ENCODE results near the gene BBS9.

BBS9 gene

GRCh38 chr7:33534833-33535232 is 405.5 kb downstream of the BBS9 start:
- H3K9ac ChIP-seq (ENCODE audit: low read length in 5 of 5): no peak overlapping the region

GRCh38 chr7:33535989-33536388 is 406.6 kb downstream of the BBS9 start:
- Histone ChIP-seq H3K4me3 (ENCODE audit: low read depth in 1 of 5, low read length in 5 of 5) (no peak overlapping the region), H3K27ac (ENCODE audit: low read depth, low read length) (no peak overlapping the region), H3K9ac (ENCODE audit: low read length in 5 of 5) (no peak overlapping the region), H3K9me3 (ENCODE audit: control insufficient read depth in 5 of 5, low read length in 5 of 5) (no peaks in the 10 kb centered on the region), H3K36me3 (ENCODE audit: control insufficient read depth in 5 of 5, insufficient read depth in 5 of 5, low read length in 5 of 5) (peaks cover 0 to 10% (median 8%) of the 10 kb centered on the region in 5 donors), H3K4me1 (ENCODE audit: control insufficient read depth in 5 of 5, insufficient read depth in 5 of 5, low read length in 5 of 5) (peaks cover 0 to 9% (median 6%) of the 10 kb centered on the region in 5 donors), H3K27me3 (ENCODE audit: control insufficient read depth in 5 of 5, insufficient read depth in 4 of 5, low read length in 5 of 5) (no peaks in the 10 kb centered on the region)

More at GRCh38 chr7:33534833-33535232, 405.5 kb downstream of the BBS9 start:
- no peak overlapping the region for H3K27ac ChIP-seq (ENCODE audit: low read depth, low read length)
- peaks cover 0 to 9% (median 6%) of the 10 kb centered on the region in 5 donors for H3K4me1 ChIP-seq (ENCODE audit: control insufficient read depth in 5 of 5, insufficient read depth in 5 of 5, low read length in 5 of 5)
- no peak overlapping the region for H3K4me3 ChIP-seq (ENCODE audit: low read depth in 1 of 5, low read length in 5 of 5)
- H3K27me3 ChIP-seq (ENCODE audit: control insufficient read depth in 5 of 5, insufficient read depth in 4 of 5, low read length in 5 of 5): no peaks in the 10 kb centered on the region
- peaks cover 0 to 10% (median 8%) of the 10 kb centered on the region in 5 donors for H3K36me3 ChIP-seq (ENCODE audit: control insufficient read depth in 5 of 5, insufficient read depth in 5 of 5, low read length in 5 of 5)
- H3K9me3 ChIP-seq (ENCODE audit: control insufficient read depth in 5 of 5, low read length in 5 of 5): no peaks in the 10 kb centered on the region

DNA sequence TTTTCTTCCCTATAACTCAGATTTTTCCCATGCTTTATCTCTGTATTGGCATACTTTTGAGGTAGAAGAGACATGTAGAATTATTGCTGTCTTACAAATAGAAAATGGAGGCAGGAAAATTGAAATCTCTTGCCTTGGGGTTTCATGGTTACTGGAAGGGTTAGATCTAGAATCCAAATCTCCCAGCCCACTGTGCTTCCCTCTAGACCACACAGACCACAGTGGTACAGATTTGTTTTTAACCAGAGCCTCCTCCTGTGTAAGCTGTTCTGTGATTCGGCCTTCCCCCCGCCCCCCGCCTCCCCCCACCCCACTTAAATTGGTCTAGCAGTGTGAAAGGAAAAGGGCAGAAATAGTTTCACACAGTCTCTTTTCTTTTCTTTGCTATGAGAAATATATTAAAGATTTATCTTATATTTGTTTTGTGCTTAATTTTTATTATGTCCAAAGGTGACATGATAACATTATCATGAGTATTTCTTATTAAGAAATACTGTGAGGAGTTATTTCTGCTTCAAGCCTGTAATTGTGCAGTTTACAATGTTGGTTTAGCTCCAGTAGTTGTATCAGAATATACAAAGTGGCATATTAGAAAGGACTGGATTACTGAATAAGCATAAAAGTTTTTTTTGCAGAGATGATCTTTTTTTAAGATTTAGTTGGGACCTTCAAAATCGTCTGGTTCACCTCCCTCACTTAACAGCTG is 407.2 kb downstream of the BBS9 start:
- Histone ChIP-seq H3K27ac (ENCODE audit: low read depth, low read length) (no peak overlapping the region), H3K9ac (ENCODE audit: low read length in 5 of 5) (no peak overlapping the region), H3K36me3 (ENCODE audit: control insufficient read depth in 5 of 5, insufficient read depth in 5 of 5, low read length in 5 of 5) (peaks cover 0 to 10% (median 8%) of the 10 kb centered on the region in 5 donors), H3K4me1 (ENCODE audit: control insufficient read depth in 5 of 5, insufficient read depth in 5 of 5, low read length in 5 of 5) (peaks cover 0 to 9% (median 6%) of the 10 kb centered on the region in 5 donors), H3K9me3 (ENCODE audit: control insufficient read depth in 5 of 5, low read length in 5 of 5) (no peaks in the 10 kb centered on the region), H3K4me3 (ENCODE audit: low read depth in 1 of 5, low read length in 5 of 5) (no peak overlapping the region), H3K27me3 (ENCODE audit: control insufficient read depth in 5 of 5, insufficient read depth in 4 of 5, low read length in 5 of 5) (no peaks in the 10 kb centered on the region)

- no peak overlapping the region for H3K9ac ChIP-seq (ENCODE audit: low read length in 5 of 5)
- H3K4me3 ChIP-seq (ENCODE audit: low read depth in 1 of 5, low read length in 5 of 5): no peak overlapping the region
- peaks cover 0 to 10% (median 8%) of the 10 kb centered on the region in 5 donors for H3K36me3 ChIP-seq (ENCODE audit: control insufficient read depth in 5 of 5, insufficient read depth in 5 of 5, low read length in 5 of 5)
- H3K4me1 ChIP-seq (ENCODE audit: control insufficient read depth in 5 of 5, insufficient read depth in 5 of 5, low read length in 5 of 5): peaks cover 0 to 9% (median 6%) of the 10 kb centered on the region in 5 donors
- no peaks in the 10 kb centered on the region for H3K27me3 ChIP-seq (ENCODE audit: control insufficient read depth in 5 of 5, insufficient read depth in 4 of 5, low read length in 5 of 5)
- H3K27ac ChIP-seq (ENCODE audit: low read depth, low read length): no peak overlapping the region
- H3K9me3 ChIP-seq (ENCODE audit: control insufficient read depth in 5 of 5, low read length in 5 of 5): no peaks in the 10 kb centered on the region
Measured at GRCh38 chr7:33537104-33537477, 407.7 kb downstream of the BBS9 start.

DNA sequence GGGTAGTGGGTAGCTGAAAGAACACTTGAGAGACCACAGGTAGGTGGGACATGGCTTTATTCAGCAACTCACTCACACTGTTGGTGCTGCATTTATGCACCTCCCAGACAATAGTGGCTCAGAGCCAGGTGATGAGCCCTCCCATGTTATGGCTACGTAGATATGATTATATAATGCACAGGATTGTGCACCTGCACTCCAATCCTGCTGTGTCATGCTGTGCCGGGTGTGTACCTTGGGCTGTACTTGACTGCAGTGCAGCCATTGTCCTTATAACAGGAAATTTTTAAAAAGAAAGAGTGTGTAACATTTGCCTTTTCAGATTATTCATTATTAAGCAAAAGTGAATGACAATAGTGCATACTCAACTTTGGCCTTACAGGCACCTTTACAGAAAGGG is 409.8 kb downstream of the BBS9 start:
- Histone ChIP-seq H3K4me1 (ENCODE audit: control insufficient read depth in 5 of 5, insufficient read depth in 5 of 5, low read length in 5 of 5) (peaks cover 0 to 9% (median 6%) of the 10 kb centered on the region in 5 donors), H3K9ac (ENCODE audit: low read length in 5 of 5) (no peak overlapping the region), H3K4me3 (ENCODE audit: low read depth in 1 of 5, low read length in 5 of 5) (no peak overlapping the region), H3K36me3 (ENCODE audit: control insufficient read depth in 5 of 5, insufficient read depth in 5 of 5, low read length in 5 of 5) (peaks cover 0 to 6% (median 4%) of the 10 kb centered on the region in 5 donors), H3K9me3 (ENCODE audit: control insufficient read depth in 5 of 5, low read length in 5 of 5) (no peaks in the 10 kb centered on the region), H3K27ac (ENCODE audit: low read depth, low read length) (no peak overlapping the region), H3K27me3 (ENCODE audit: control insufficient read depth in 5 of 5, insufficient read depth in 4 of 5, low read length in 5 of 5) (no peaks in the 10 kb centered on the region)

DNA sequence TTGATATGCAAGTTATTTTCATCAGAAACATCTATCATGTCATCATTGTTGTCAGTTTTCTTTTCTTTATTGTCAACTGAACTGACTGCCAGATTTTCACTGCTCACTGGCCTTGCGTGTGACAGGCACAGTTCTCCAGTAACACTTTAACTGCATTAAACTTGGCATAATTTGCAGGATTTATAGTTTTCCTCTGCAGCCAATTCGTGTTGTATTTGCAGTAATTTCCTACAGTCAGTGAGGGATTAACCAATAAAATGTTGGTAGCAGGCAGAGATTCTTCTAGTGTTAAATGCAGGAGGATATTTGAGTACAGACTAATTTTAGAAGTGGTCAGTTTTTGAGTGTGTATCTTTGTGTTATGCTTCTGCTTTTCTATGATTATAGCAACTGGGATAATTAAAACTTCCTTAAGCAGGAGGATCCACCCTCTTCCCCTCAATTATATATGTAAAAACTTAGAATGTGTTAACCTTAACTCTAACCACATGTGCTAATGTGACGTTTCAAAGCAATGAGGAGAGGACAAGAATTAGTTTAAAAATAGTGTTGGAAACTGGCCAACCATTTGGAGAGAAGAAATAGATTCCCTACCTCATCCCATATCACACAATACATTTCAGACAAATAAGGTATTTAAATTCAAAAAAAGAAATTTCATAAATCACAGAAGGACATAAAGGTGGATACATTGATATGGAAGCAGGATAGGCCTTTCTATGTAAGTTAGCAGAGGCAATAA is 410.5 kb downstream of the BBS9 start:
- H3K4me3 ChIP-seq (ENCODE audit: low read depth in 1 of 5, low read length in 5 of 5): no peak overlapping the region
- H3K9me3 ChIP-seq (ENCODE audit: control insufficient read depth in 5 of 5, low read length in 5 of 5): no peaks in the 10 kb centered on the region
- no peak overlapping the region for H3K9ac ChIP-seq (ENCODE audit: low read length in 5 of 5)
- peaks cover 0 to 9% (median 6%) of the 10 kb centered on the region in 5 donors for H3K4me1 ChIP-seq (ENCODE audit: control insufficient read depth in 5 of 5, insufficient read depth in 5 of 5, low read length in 5 of 5)
- H3K27me3 ChIP-seq (ENCODE audit: control insufficient read depth in 5 of 5, insufficient read depth in 4 of 5, low read length in 5 of 5): no peaks in the 10 kb centered on the region
- H3K27ac ChIP-seq (ENCODE audit: low read depth, low read length): no peak overlapping the region
- H3K36me3 ChIP-seq (ENCODE audit: control insufficient read depth in 5 of 5, insufficient read depth in 5 of 5, low read length in 5 of 5): peaks cover 0 to 1% (median 0%) of the 10 kb centered on the region in 5 donors

DNA sequence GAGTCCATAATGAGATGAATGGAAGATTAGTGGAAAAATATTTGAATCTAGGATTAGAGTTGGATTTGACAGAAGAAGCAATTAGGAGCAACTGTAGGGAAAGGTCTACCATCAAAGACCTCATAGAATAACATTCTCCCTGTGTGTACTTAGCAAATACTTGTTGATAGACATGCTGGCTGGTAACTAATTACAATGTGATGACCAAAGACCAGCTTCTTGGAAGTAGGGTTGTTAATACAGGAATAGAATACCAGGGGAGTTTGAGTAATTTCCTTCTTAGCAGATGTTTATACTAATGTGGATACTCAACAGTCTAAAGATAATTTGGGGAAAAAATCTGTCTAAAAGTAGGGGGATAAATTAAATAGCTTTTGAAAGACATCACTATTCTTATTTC is 418.5 kb downstream of the BBS9 start:
- Histone ChIP-seq H3K27ac (ENCODE audit: low read depth, low read length) (no peak overlapping the region), H3K4me1 (ENCODE audit: control insufficient read depth in 5 of 5, insufficient read depth in 5 of 5, low read length in 5 of 5) (peaks cover 0 to 2% (median 0%) of the 10 kb centered on the region in 5 donors)

GRCh38 chr7:33550363-33550762 is 421.0 kb downstream of the BBS9 start:
- Histone ChIP-seq H3K27ac (ENCODE audit: low read depth, low read length) (no peak overlapping the region), H3K36me3 (ENCODE audit: control insufficient read depth in 5 of 5, insufficient read depth in 5 of 5, low read length in 5 of 5) (no peaks in the 10 kb centered on the region)

More for the DNA sequence above, 418.5 kb downstream of the BBS9 start:
- H3K36me3 ChIP-seq (ENCODE audit: control insufficient read depth in 5 of 5, insufficient read depth in 5 of 5, low read length in 5 of 5): no peaks in the 10 kb centered on the region
- H3K9me3 ChIP-seq (ENCODE audit: control insufficient read depth in 5 of 5, low read length in 5 of 5): no peaks in the 10 kb centered on the region
- no peaks in the 10 kb centered on the region for H3K27me3 ChIP-seq (ENCODE audit: control insufficient read depth in 5 of 5, insufficient read depth in 4 of 5, low read length in 5 of 5)
- no peak overlapping the region for H3K9ac ChIP-seq (ENCODE audit: low read length in 5 of 5)
- no peak overlapping the region for H3K4me3 ChIP-seq (ENCODE audit: low read depth in 1 of 5, low read length in 5 of 5)

DNA sequence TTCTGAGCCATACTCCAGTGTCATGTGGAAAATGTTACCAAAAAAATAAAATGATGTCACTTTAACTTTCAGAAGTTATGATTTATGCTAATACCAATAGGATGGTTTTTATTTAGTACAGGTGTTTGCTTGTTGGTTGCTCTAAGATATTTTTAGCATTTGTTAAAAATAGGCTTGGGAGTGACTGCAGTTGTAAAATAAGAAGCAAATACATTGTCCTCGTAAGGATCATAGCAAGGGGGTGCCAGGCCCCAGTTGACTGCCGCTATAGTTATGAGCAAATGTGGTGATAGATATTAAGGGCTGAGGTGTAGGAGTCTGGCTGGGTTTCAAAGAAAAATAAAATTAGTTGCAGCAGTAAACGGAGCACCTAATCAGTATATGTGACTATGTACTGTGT is 421.6 kb downstream of the BBS9 start:
- Histone ChIP-seq H3K4me3 (ENCODE audit: low read depth in 1 of 5, low read length in 5 of 5) (no peak overlapping the region), H3K9ac (ENCODE audit: low read length in 5 of 5) (no peak overlapping the region), H3K27ac (ENCODE audit: low read depth, low read length) (no peak overlapping the region), H3K27me3 (ENCODE audit: control insufficient read depth in 5 of 5, insufficient read depth in 4 of 5, low read length in 5 of 5) (no peaks in the 10 kb centered on the region), H3K36me3 (ENCODE audit: control insufficient read depth in 5 of 5, insufficient read depth in 5 of 5, low read length in 5 of 5) (no peaks in the 10 kb centered on the region), H3K4me1 (ENCODE audit: control insufficient read depth in 5 of 5, insufficient read depth in 5 of 5, low read length in 5 of 5) (peaks cover 0 to 15% (median 8%) of the 10 kb centered on the region in 5 donors), H3K9me3 (ENCODE audit: control insufficient read depth in 5 of 5, low read length in 5 of 5) (no peaks in the 10 kb centered on the region)

More at GRCh38 chr7:33550363-33550762, 421.0 kb downstream of the BBS9 start:
- no peaks in the 10 kb centered on the region for H3K27me3 ChIP-seq (ENCODE audit: control insufficient read depth in 5 of 5, insufficient read depth in 4 of 5, low read length in 5 of 5)
- no peak overlapping the region for H3K9ac ChIP-seq (ENCODE audit: low read length in 5 of 5)
- H3K9me3 ChIP-seq (ENCODE audit: control insufficient read depth in 5 of 5, low read length in 5 of 5): no peaks in the 10 kb centered on the region
- H3K4me3 ChIP-seq (ENCODE audit: low read depth in 1 of 5, low read length in 5 of 5): no peak overlapping the region
- H3K4me1 ChIP-seq (ENCODE audit: control insufficient read depth in 5 of 5, insufficient read depth in 5 of 5, low read length in 5 of 5): peaks cover 0 to 15% (median 8%) of the 10 kb centered on the region in 5 donors

DNA sequence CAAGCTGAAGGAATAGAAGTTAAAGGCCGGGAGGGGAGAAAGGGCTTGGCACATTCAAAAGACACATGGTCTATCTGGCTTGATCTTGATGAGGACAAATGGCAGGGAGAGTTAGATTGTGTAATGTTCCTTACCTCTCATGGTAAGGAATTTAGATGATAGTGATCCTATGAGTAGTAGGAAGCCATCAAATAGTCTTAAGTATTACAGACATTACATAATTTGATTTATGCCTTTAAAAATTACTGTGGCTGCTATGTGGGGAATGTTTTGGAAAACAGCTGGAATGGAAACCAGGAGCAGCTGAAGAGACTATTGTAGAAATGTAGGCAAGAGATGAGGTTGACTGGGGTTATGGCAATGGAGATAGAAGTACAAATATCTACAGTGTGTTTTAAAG is 424.7 kb downstream of the BBS9 start:
- no peaks in the 10 kb centered on the region for H3K9me3 ChIP-seq (ENCODE audit: control insufficient read depth in 5 of 5, low read length in 5 of 5)
- no peaks in the 10 kb centered on the region for H3K36me3 ChIP-seq (ENCODE audit: control insufficient read depth in 5 of 5, insufficient read depth in 5 of 5, low read length in 5 of 5)
- peak overlapping the region; percentile 42 for H3K27ac ChIP-seq (ENCODE audit: low read depth, low read length)
- no peaks in the 10 kb centered on the region for H3K27me3 ChIP-seq (ENCODE audit: control insufficient read depth in 5 of 5, insufficient read depth in 4 of 5, low read length in 5 of 5)
- H3K9ac ChIP-seq (ENCODE audit: low read length in 5 of 5): peak overlapping the region in 1 of 5 donors; percentile 42
- peak overlapping the region in 1 of 5 donors; percentile 41 for H3K4me3 ChIP-seq (ENCODE audit: low read depth in 1 of 5, low read length in 5 of 5)
- peaks cover 0 to 15% (median 8%) of the 10 kb centered on the region in 5 donors for H3K4me1 ChIP-seq (ENCODE audit: control insufficient read depth in 5 of 5, insufficient read depth in 5 of 5, low read length in 5 of 5)
